Spleen (tissue), 11 donors: ENCODE data around the gene ZFYVE27. TPM values are rescaled to one million over a fixed set of nuclear protein-coding genes. Genes with fewer than 3 reads are reported as not detected.

Experiments
- DNase-seq: peaks from one replicate; pipeline ENCODE4 v3.0.0-alpha.2; 2020
- H3K27ac ChIP-seq, 8 donors: fragments of 200-600 bp; sonication (generic) in 7 of 8; 1 replicate in 4 of 8; 2 replicates in 4 of 8; pipeline versions ENCODE4 v1.5.0 to v1.8.0; 2016 to 2021; ENCODE audit warnings: inconsistent platforms in 4 of 8, mild to moderate bottlenecking in 4 of 8, moderate library complexity in 1 of 8
- H3K27me3 ChIP-seq, 7 donors: fragments of 200-600 bp; sonication (generic) in 6 of 7; replicated peaks in 1 of 7; 1 replicate in 4 of 7; 2 replicates in 3 of 7; pipeline versions ENCODE4 v1.5.0 to v1.8.0; 2016 to 2021; ENCODE audit warnings: inconsistent platforms in 3 of 7, mild to moderate bottlenecking in 1 of 7
- H3K36me3 ChIP-seq, 6 donors: fragments of 200-600 bp; sonication (generic) in 5 of 6; 1 replicate in 4 of 6; 2 replicates in 2 of 6; pipeline versions ENCODE4 v1.5.0 to v1.8.0; 2016 to 2021; ENCODE audit warnings: inconsistent platforms in 2 of 6
- H3K4me1 ChIP-seq, 6 donors: fragments of 200-600 bp; sonication (generic) in 5 of 6; 1 replicate in 3 of 6; 2 replicates in 3 of 6; pipeline versions ENCODE4 v1.5.0 to v1.8.0; 2016 to 2021; ENCODE audit warnings: inconsistent platforms in 3 of 6
- H3K4me3 ChIP-seq, 8 donors: fragments of 200-600 bp; sonication (generic) in 7 of 8; 1 replicate in 4 of 8; 2 replicates in 4 of 8; pipeline versions ENCODE4 v1.5.0 to v1.8.0; 2016 to 2021; ENCODE audit warnings: inconsistent platforms in 4 of 8, mild to moderate bottlenecking in 4 of 8, moderate library complexity in 2 of 8
- H3K9me3 ChIP-seq, 8 donors: fragments of 200-600 bp; sonication (generic) in 7 of 8; 1 replicate in 4 of 8; 2 replicates in 4 of 8; pipeline versions ENCODE4 v1.5.0 to v1.8.0; 2016 to 2021; ENCODE audit warnings: inconsistent platforms in 4 of 8
- CTCF ChIP-seq, 11 experiments: fragments of 200-600 bp in 7 of 11; fragments of 450-650 bp in 4 of 11; sonication (generic) in 4 of 11; IDR thresholded peaks in 8 of 11; conservative IDR thresholded peaks in 3 of 11; 1 replicate in 7 of 11; 2 replicates in 4 of 11; pipeline versions ENCODE4 v1.4.0 to v1.8.0; 2016 to 2021; ENCODE audit warnings: antibody characterized with exemption in 11 of 11, inconsistent platforms in 4 of 11, mild to moderate bottlenecking in 1 of 11
- POLR2A ChIP-seq, 3 donors: fragments of 450-650 bp; IDR thresholded peaks; one replicate each; pipeline ENCODE4 v1.5.1; 2017; ENCODE audit warnings: antibody characterized with exemption in 3 of 3, mild to moderate bottlenecking in 1 of 3
- POLR2AphosphoS5 ChIP-seq, 3 donors: sonication (generic); formaldehyde crosslinking; IDR thresholded peaks; one replicate each; pipeline ENCODE4 v1.5.1; 2017; ENCODE audit warnings: antibody characterized with exemption in 3 of 3
- WGBS, 5 donors: extraction: QIAGEN DNeasy Blood & Tissue Kit in 3 of 5; methylation state at CpG; one replicate each; pipeline versions ENCODE4 v1.1.5 to v1.1.7; 2013 to 2018; 5-methylcytosine and 5-hydroxymethylcytosine counted together
- intact Hi-C: fragments of 100-400 bp; cut with DNase I; formaldehyde crosslinking; loops from one replicate; pipeline ENCODE4 v1.15.0; 2023; ENCODE audit warnings: low total_unique reads
- polyA plus RNA-seq, 3 donors: library from polyadenylated mRNA; stranded (reverse); fragments of 200-250 nt; gene quantifications; one replicate each; pipeline ENCODE4 v1.2.1, GENCODE V29; 2013
- total RNA-seq, 7 donors: library from RNA; depleted of rRNA in 3 of 7; stranded (reverse); fragments of >200 nt in 3 of 7; fragmentation: NEBNext Ultra II Directional in 4 of 7; extraction: Animal tissue kit (Norgen Biotek cat#: 25700) in 4 of 7; gene quantifications; one replicate each; pipeline versions ENCODE4 v1.1.0 to v1.2.1, GENCODE V29; 2016 to 2021
- donor health status: healthy with polysubstance abuse.
- donor health status: DM: no; HTN: no; CAD: no; lungs with moderate emphysema.
- donor health status: DM: no; HTN: no; CAD: no.
- donor health status: Bipolar disorder and iron deficiency.
- donor health status: healthy.
- donor health status: DM: no; HTN: no; CAD: no.
- donor health status: DM: yes; HTN: yes; CAD: no.

Gene ZFYVE27
- total and polyA plus RNA-seq, 10 donors, result 16.8 to 42.2 (median 31.7) TPM

- TF ChIP-seq POLR2AphosphoS5 (IDR thresholded peaks at IDR 0.05) (no peak), POLR2A (IDR thresholded peaks at IDR 0.05) (no peak), CTCF (IDR thresholded peaks at IDR 0.05 in 8 of 11, conservative IDR thresholded peaks at IDR 0.05 in 3 of 11) (no peak)
- intact Hi-C loops, result no loop called here
- Histone ChIP-seq H3K27me3 (peaks cover 0 to 46% (median 30%) of the 10 kb centered on the region in 7 donors), H3K27ac (no peak overlapping the region), H3K4me3 (no peak overlapping the region), H3K36me3 (peaks cover 0 to 12% (median 0%) of the 10 kb centered on the region in 6 donors), H3K9me3 (no peaks in the 10 kb centered on the region), H3K4me1 (peaks cover 3 to 18% (median 13%) of the 10 kb centered on the region in 6 donors)
- no peak for DNase-seq
- WGBS, 5 donors, result 77 to 89% (median 84%) methylated on average over 9 of the region's 9 CpGs
These were observed 31.7 kb downstream of the ZFYVE27 start for GRCh38 chr10:97768322-97769315.

GRCh38 chr10:97770255-97770654 is 33.3 kb downstream of the ZFYVE27 start:
- peaks cover 3 to 18% (median 13%) of the 10 kb centered on the region in 6 donors for H3K4me1 ChIP-seq
- H3K27me3 ChIP-seq, result peaks cover 0 to 57% (median 30%) of the 10 kb centered on the region in 7 donors
- H3K27ac ChIP-seq, result no peak overlapping the region
- H3K36me3 ChIP-seq, result peaks cover 0 to 12% (median 0%) of the 10 kb centered on the region in 6 donors
- intact Hi-C loops, result no loop called here
- TF ChIP-seq POLR2AphosphoS5 (IDR thresholded peaks at IDR 0.05) (no peak), CTCF (IDR thresholded peaks at IDR 0.05 in 8 of 11, conservative IDR thresholded peaks at IDR 0.05 in 3 of 11) (no peak), POLR2A (IDR thresholded peaks at IDR 0.05) (no peak)
- no peak overlapping the region for H3K4me3 ChIP-seq
- WGBS, 5 donors, result 48 to 72% (median 61%) methylated on average over 5 of the region's 5 CpGs
- DNase-seq, result no peak
- H3K9me3 ChIP-seq, result no peaks in the 10 kb centered on the region

- WGBS, 5 donors, result 2 to 3% (median 2%) methylated on average over 26 to 90 of the region's 90 CpGs
- H3K36me3 ChIP-seq, result peaks cover 0 to 10% (median 0%) of the 10 kb centered on the region in 6 donors
- intact Hi-C loops, result no loop called here
- H3K27me3 ChIP-seq, result peaks cover 0 to 57% (median 30%) of the 10 kb centered on the region in 7 donors
- no peak overlapping the region for H3K27ac ChIP-seq
- TF ChIP-seq POLR2A (IDR thresholded peaks at IDR 0.05) (no peak), POLR2AphosphoS5 (IDR thresholded peaks at IDR 0.05) (peak in 1 of 3 donors; percentile 47), CTCF (IDR thresholded peaks at IDR 0.05 in 8 of 11, conservative IDR thresholded peaks at IDR 0.05 in 3 of 11) (no peak)
- H3K4me1 ChIP-seq, result peaks cover 3 to 18% (median 13%) of the 10 kb centered on the region in 6 donors
- peak overlapping the region in 4 of 8 donors; percentile 10 to 52 (median 16) for H3K4me3 ChIP-seq
- no peak for DNase-seq
- H3K9me3 ChIP-seq, result no peaks in the 10 kb centered on the region
These were observed 34.3 kb downstream of the ZFYVE27 start for GRCh38 chr10:97771055-97771891.
